Coronary artery (tissue), 2 donors: ENCODE measurements around the gene RDH14.

ENCODE experiments used
- DNase-seq: peaks from one replicate; pipeline ENCODE4 v3.0.0-alpha.2; 2017; ENCODE audit warnings: low spot score
- H3K27ac ChIP-seq, 2 donors: fragments of 200-600 bp; sonication (generic); one replicate each; pipeline ENCODE4 v1.5.1; 2016 to 2019
- H3K4me3 ChIP-seq: fragments of 200-600 bp; sonication (generic); 2 replicates; pipeline ENCODE4 v1.5.1; 2016; ENCODE audit warnings: mild to moderate bottlenecking, moderate library complexity
- CTCF ChIP-seq: fragments of 200-600 bp; sonication (generic); IDR thresholded peaks from one replicate; pipeline ENCODE4 v1.5.1; 2019; ENCODE audit warnings: antibody characterized with exemption

The RDH14 gene

GRCh38 chr2:18544171-18544570 lies 16.3 kb downstream of the RDH14 start:
- no peak for TF ChIP-seq CTCF
- DNase-seq, result no peak
- no peak overlapping the region for H3K27ac ChIP-seq
- H3K4me3 ChIP-seq, result no peak overlapping the region

GRCh38 chr2:18540872-18541271 lies 19.6 kb downstream of the RDH14 start:
- no peak overlapping the region for H3K27ac ChIP-seq
- no peak for DNase-seq
- H3K4me3 ChIP-seq, result no peak overlapping the region
- TF ChIP-seq CTCF, result no peak

GRCh38 chr2:18536697-18537096 lies 23.8 kb downstream of the RDH14 start:
- H3K4me3 ChIP-seq, result no peak overlapping the region
- H3K27ac ChIP-seq, result no peak overlapping the region
- no peak for DNase-seq
- TF ChIP-seq CTCF, result no peak

- TF ChIP-seq CTCF, result no peak
- H3K4me3 ChIP-seq, result no peak overlapping the region
- no peak overlapping the region for H3K27ac ChIP-seq
- DNase-seq, result no peak
These were observed 24.4 kb downstream of the RDH14 start for GRCh38 chr2:18536100-18536499.

GRCh38 chr2:18531194-18531593 lies 29.3 kb downstream of the RDH14 start:
- DNase-seq, result no peak
- H3K4me3 ChIP-seq, result no peak overlapping the region
- H3K27ac ChIP-seq, result no peak overlapping the region
- no peak for TF ChIP-seq CTCF

- Histone ChIP-seq H3K27ac (no peak overlapping the region), H3K4me3 (no peak overlapping the region)
- no peak for TF ChIP-seq CTCF
- no peak for DNase-seq
These were observed 32.6 kb downstream of the RDH14 start for GRCh38 chr2:18527822-18528221.

GRCh38 chr2:18527326-18527725 lies 33.1 kb downstream of the RDH14 start:
- H3K27ac ChIP-seq, result no peak overlapping the region
- DNase-seq, result no peak
- H3K4me3 ChIP-seq, result no peak overlapping the region
- TF ChIP-seq CTCF, result no peak
